ENCODE results near the gene MYO3B.

- TF ChIP-seq CTCF (IDR thresholded peaks at IDR 0.05) (no peak), GABPA (IDR thresholded peaks at IDR 0.05; ENCODE audit: low read depth) (no peak), USF1 (IDR thresholded peaks at IDR 0.05; ENCODE audit: borderline replicate concordance, low read depth) (no peak), RXRA (IDR thresholded peaks at IDR 0.05; ENCODE audit: borderline replicate concordance, low read depth) (no peak), FOXM1 (IDR thresholded peaks at IDR 0.05; ENCODE audit: low read depth) (no peak), TEAD4 (IDR thresholded peaks at IDR 0.05; ENCODE audit: borderline replicate concordance, insufficient read depth) (no peak), MEF2A (IDR thresholded peaks at IDR 0.05; ENCODE audit: borderline replicate concordance, low read depth) (no peak)
Measured at GRCh38 chr2:170369228-170369627, 191.3 kb downstream of the MYO3B start.

All from SK-N-SH (cell line).